Upper lobe of left lung (tissue), 6 donors: ENCODE measurements around the gene SP6. TPM values are rescaled to one million over a fixed set of nuclear protein-coding genes. Genes with fewer than 3 reads are reported as not detected.

Source experiments
- ATAC-seq, 2 donors: fragments of 200-7000 bp; cut with Tn5 transposase; one replicate each; pipeline ENCODE4 v1.9.1; 2022; ENCODE audit warnings: mild to moderate bottlenecking in 2 of 2, moderate library complexity in 2 of 2; ENCODE audit not compliant: low FRiP score in 2 of 2
- DNase-seq, 2 donors: peaks; one replicate each; pipeline ENCODE4 v3.0.0-alpha.2; 2019 to 2020
- H3K27ac ChIP-seq, 4 donors: fragments of 200-600 bp; sonication (generic); one replicate each; pipeline ENCODE4 v1.5.1; 2016 to 2019
- H3K27me3 ChIP-seq, 4 donors: fragments of 200-600 bp; sonication (generic); one replicate each; pipeline ENCODE4 v1.5.1; 2017 to 2019
- H3K36me3 ChIP-seq, 4 donors: fragments of 200-600 bp; sonication (generic); one replicate each; pipeline ENCODE4 v1.5.1; 2016 to 2019
- H3K4me1 ChIP-seq, 4 donors: fragments of 200-600 bp; sonication (generic); one replicate each; pipeline ENCODE4 v1.5.1; 2018 to 2019
- H3K4me3 ChIP-seq, 4 donors: fragments of 200-600 bp; sonication (generic); one replicate each; pipeline ENCODE4 v1.5.1; 2017 to 2019; ENCODE audit warnings: mild to moderate bottlenecking in 2 of 4, moderate library complexity in 1 of 4
- H3K9me3 ChIP-seq, 4 donors: fragments of 200-600 bp; sonication (generic); one replicate each; pipeline ENCODE4 v1.5.1; 2018 to 2019
- CTCF ChIP-seq, 6 experiments: fragments of 450-650 bp in 4 of 6; fragments of 200-600 bp in 2 of 6; sonication (generic) in 2 of 6; IDR thresholded peaks; one replicate each; pipeline ENCODE4 v1.5.1; 2016 to 2019; ENCODE audit warnings: antibody characterized with exemption in 6 of 6
- EP300 ChIP-seq, 4 donors: sonication (generic); formaldehyde crosslinking; IDR thresholded peaks; one replicate each; pipeline ENCODE4 v1.5.1; 2017; ENCODE audit warnings: antibody characterized with exemption in 4 of 4, control low read depth in 2 of 4
- POLR2A ChIP-seq, 4 donors: fragments of 450-650 bp; IDR thresholded peaks; one replicate each; pipeline ENCODE4 v1.5.1; 2016 to 2017; ENCODE audit warnings: antibody characterized with exemption in 4 of 4, mild to moderate bottlenecking in 2 of 4
- POLR2AphosphoS5 ChIP-seq, 2 donors: sonication (generic); formaldehyde crosslinking; IDR thresholded peaks; one replicate each; pipeline ENCODE4 v1.5.1; 2017; ENCODE audit warnings: antibody characterized with exemption in 2 of 2
- WGBS, 2 donors: methylation state at CpG; one replicate each; pipeline ENCODE4 v1.1.5; 2017 to 2018; 5-methylcytosine and 5-hydroxymethylcytosine counted together
- total RNA-seq, 6 donors: library from RNA; depleted of rRNA in 4 of 6; stranded (reverse); fragments of >200 nt in 4 of 6; gene quantifications; one replicate each; pipeline versions ENCODE4 v1.1.0 to v1.2.1, GENCODE V29; 2016 to 2021
- donor health status: DM: no; HTN: no; CAD: no; lungs with moderate emphysema.
- donor health status: DM: no; HTN: yes; CAD: no; lungs with severe emphysema.

The SP6 gene
- total RNA-seq, 6 donors from 2014 or later, result 0.76 to 6.4 (median 2.4) TPM

DNA sequence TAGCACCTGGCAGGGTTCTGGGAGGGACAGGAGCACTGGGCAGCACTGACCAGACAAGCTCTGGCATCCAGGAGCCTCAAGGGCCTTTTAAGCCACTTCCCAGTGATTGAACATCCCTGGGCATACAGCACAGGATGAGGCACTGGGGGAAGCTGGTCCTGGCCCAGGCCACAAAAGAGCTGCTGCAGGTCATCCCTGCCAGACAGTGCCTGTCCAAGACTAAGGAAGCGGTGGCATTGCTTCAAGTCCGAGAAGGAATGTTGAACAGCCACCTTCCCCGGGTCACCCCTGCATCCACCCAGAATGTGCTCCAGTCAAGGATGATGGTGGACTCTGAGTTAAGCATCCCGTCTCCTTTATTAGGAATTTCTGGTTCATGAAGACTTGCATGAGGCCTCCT lies 28.2 kb downstream of the SP6 start:
- DNase-seq (no peak), ATAC-seq (no peak)
- Histone ChIP-seq H3K27ac (peak overlapping the region in 2 of 4 donors; percentile 63 to 68), H3K27me3 (no peaks in the 10 kb centered on the region), H3K4me1 (peaks cover 23 to 38% (median 26%) of the 10 kb centered on the region in 4 donors), H3K4me3 (no peak overlapping the region), H3K36me3 (peaks cover 11 to 66% (median 56%) of the 10 kb centered on the region in 4 donors), H3K9me3 (no peaks in the 10 kb centered on the region)
- TF ChIP-seq POLR2A (IDR thresholded peaks at IDR 0.05), result no peak
- TF ChIP-seq POLR2AphosphoS5 (IDR thresholded peaks at IDR 0.05), result no peak
- no peak for TF ChIP-seq CTCF (IDR thresholded peaks at IDR 0.05)
- no peak for TF ChIP-seq EP300 (IDR thresholded peaks at IDR 0.05)
- 100% methylated on average over 4 of the region's 4 CpGs; no CpG with 5 or more reads in 1 of the 2 donors for WGBS, 2 donors

DNA sequence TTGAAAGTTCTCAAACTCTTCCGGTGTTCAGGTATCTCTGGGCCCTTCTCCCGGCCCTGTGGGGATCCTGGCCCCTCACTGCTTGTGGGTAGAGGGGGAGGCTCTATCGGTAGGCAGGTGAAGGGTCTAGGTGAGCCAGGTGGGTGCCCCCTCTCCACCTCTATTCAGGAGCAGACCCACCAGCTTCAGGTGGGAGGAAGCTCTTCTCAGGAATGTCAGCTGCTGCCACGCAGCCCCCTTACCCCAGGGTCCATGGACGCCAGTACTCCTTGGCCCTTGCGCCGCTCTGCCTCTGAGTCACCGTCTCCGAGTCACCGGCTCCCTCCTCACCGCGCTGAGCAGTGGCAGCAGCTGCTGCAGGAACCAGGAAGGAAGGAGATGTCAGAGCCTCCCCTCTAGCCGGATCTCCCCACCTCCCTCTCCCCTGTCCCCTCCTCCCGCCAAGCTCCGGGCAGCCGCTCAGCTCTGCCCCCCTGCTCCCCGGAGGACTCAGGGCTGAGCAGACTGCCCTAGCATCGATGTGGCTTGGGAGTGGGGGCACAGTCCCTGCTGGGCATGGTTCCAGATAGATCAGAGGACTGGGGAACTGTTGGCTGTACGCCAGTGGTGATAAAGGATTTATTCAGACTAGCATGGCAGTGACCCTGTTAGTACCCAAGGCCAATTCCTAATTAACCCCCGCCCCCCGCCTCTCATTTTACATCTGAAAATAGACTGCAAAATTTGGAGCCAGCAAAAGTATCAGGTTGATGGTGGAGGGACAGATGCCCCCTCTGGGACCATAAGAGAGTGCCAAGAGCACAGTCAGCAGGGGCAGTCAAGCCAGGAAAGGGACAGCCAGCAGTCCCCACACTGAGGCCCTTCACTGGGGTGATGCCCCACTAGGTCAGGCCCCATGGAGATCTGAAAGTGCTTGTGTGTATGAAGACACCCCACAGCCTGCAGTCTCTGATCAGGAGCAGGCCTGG lies 29.3 kb downstream of the SP6 start, which contains the start of gene OSBPL7:
OSBPL7 (minus strand) TSS at position 371 of the 968 bp plus-strand sequence. CDS start 1,516 bp downstream, outside the sequence.
- Histone ChIP-seq H3K4me1 (peaks cover 23 to 38% (median 26%) of the 10 kb centered on the region in 4 donors), H3K4me3 (peak within 1 kb of the TSS; percentile 49 to 67 (median 60)), H3K9me3 (no peaks in the 10 kb centered on the region), H3K36me3 (peaks cover 11 to 66% (median 56%) of the 10 kb centered on the region in 4 donors), H3K27ac (peak within 1 kb of the TSS; percentile 61 to 75 (median 66)), H3K27me3 (no peaks in the 10 kb centered on the region)
- ATAC-seq (peak; percentile 88 to 91), DNase-seq (peak; percentile 86 to 87)
- TF ChIP-seq POLR2A (IDR thresholded peaks at IDR 0.05), result peak in 3 of 4 donors; percentile 22 to 58 (median 33)
- no peak for TF ChIP-seq EP300 (IDR thresholded peaks at IDR 0.05)
- TF ChIP-seq CTCF (IDR thresholded peaks at IDR 0.05), result peak in 2 of 6 experiments; percentile 37 to 50
- peak; percentile 62 to 78 for TF ChIP-seq POLR2AphosphoS5 (IDR thresholded peaks at IDR 0.05)
- WGBS, 2 donors, result 7 to 42% methylated on average over 4 to 21 of the region's 21 CpGs

DNA sequence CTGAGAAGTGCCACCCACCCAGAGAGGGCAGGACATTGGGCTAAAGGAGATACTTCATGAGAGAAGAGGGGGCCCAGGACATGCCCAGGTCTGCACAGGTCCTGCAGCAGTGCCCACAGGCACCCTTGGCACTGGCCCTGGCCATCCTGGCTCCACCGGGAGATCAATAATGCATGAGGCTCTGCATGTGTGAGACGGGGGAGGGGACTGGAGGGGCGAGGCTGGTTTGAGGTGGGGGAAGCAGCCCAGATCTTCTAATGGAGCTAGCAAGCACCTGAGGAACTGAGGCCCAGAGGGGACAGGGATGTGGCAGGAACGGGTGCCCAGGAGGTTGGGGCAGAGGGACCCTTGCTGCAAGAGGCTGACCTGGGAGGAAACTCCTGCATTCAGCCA lies 29.9 kb downstream of the SP6 start:
- Histone ChIP-seq H3K4me1 (peaks cover 23 to 38% (median 26%) of the 10 kb centered on the region in 4 donors), H3K36me3 (peaks cover 6 to 66% (median 56%) of the 10 kb centered on the region in 4 donors), H3K27me3 (no peaks in the 10 kb centered on the region), H3K27ac (peak overlapping the region; percentile 61 to 75 (median 66)), H3K9me3 (no peaks in the 10 kb centered on the region), H3K4me3 (peak overlapping the region; percentile 49 to 67 (median 60))
- no peak for DNase-seq
- no peak for ATAC-seq
- 7 to 13% methylated on average over 4 of the region's 4 CpGs for WGBS, 2 donors
- TF ChIP-seq CTCF (IDR thresholded peaks at IDR 0.05), result no peak
- no peak for TF ChIP-seq POLR2AphosphoS5 (IDR thresholded peaks at IDR 0.05)
- TF ChIP-seq POLR2A (IDR thresholded peaks at IDR 0.05), result no peak
- no peak for TF ChIP-seq EP300 (IDR thresholded peaks at IDR 0.05)

GRCh38 chr17:47820033-47820789 lies 30.8 kb downstream of the SP6 start:
- ATAC-seq (peak; percentile 9 to 68), DNase-seq (peak in 1 of 2 donors; percentile 82)
- TF ChIP-seq EP300 (IDR thresholded peaks at IDR 0.05), result no peak
- peak in 1 of 2 donors; percentile 6 for TF ChIP-seq POLR2AphosphoS5 (IDR thresholded peaks at IDR 0.05)
- Histone ChIP-seq H3K27me3 (no peaks in the 10 kb centered on the region), H3K9me3 (no peaks in the 10 kb centered on the region), H3K27ac (peak overlapping the region; percentile 21 to 68 (median 62)), H3K4me1 (peaks cover 23 to 38% (median 26%) of the 10 kb centered on the region in 4 donors), H3K4me3 (peak overlapping the region in 3 of 4 donors; percentile 49 to 67 (median 61)), H3K36me3 (peaks cover 6 to 66% (median 58%) of the 10 kb centered on the region in 4 donors)
- 39 to 41% methylated on average over 11 to 12 of the region's 12 CpGs for WGBS, 2 donors
